ENCODE results near the gene EMSY. TPM values are rescaled to one million over a fixed set of nuclear protein-coding genes. Genes with fewer than 3 reads are reported as not detected.

The EMSY gene
- total and polyA plus RNA-seq, 2 of the 8 experiments (the other 6 are each of a cell fraction or from before 2014, with no cell fraction given) = 29.6 to 34.6 TPM

GRCh38 chr11:76419896-76420295, 24.9 kb upstream of the EMSY start:
- no peak overlapping the region for H3K4ac ChIP-seq (replicated peaks; ENCODE audit: insufficient read length, low read depth, low read length)
- no peak overlapping the region for H3K9ac ChIP-seq (replicated peaks in 1 of 4; ENCODE audit: extremely low read depth in 1 of 4, low read depth in 3 of 4, low read length in 3 of 4)
- FAIRE-seq (peak; percentile 28), DNase-seq (ENCODE audit: low read depth in 1 of 2, low spot score in 2 of 2) (peak in 1 of 2 experiments; percentile 55)
- H3K56ac ChIP-seq (replicated peaks; ENCODE audit: insufficient read length, low read depth, low read length) = no peak overlapping the region
- no peak overlapping the region for H3K23ac ChIP-seq (ENCODE audit: insufficient read length)
- H2AK5ac ChIP-seq (ENCODE audit: low read depth, low read length) = no peak overlapping the region
- no peaks in the 10 kb centered on the region for H3K23me2 ChIP-seq (ENCODE audit: low read depth, low read length)
- no peak overlapping the region for H3K4me3 ChIP-seq (ENCODE audit: extremely low read depth in 1 of 4, insufficient read depth in 2 of 4, low read depth in 3 of 4, low read length in 4 of 4)
- no peaks in the 10 kb centered on the region for H4K20me1 ChIP-seq (replicated peaks in 1 of 2; ENCODE audit: control insufficient read depth in 1 of 2, insufficient read depth in 2 of 2, low read length in 2 of 2)
- H2BK120ac ChIP-seq (replicated peaks; ENCODE audit: low read depth, low read length) = no peak overlapping the region
- no peak overlapping the region for H4K8ac ChIP-seq (ENCODE audit: extremely low read depth, insufficient read depth, low read length)
- no peak overlapping the region for H2AFZ ChIP-seq (ENCODE audit: low read length)
- no peak overlapping the region for H3K14ac ChIP-seq (ENCODE audit: insufficient read length)
- no peak overlapping the region for H4K5ac ChIP-seq (ENCODE audit: insufficient read length, low read depth, low read length)
- H3K4me1 ChIP-seq (replicated peaks in 1 of 4; ENCODE audit: control insufficient read depth in 3 of 4, insufficient read depth in 4 of 4, low read length in 3 of 4) = no peaks in the 10 kb centered on the region
- H3K79me1 ChIP-seq (ENCODE audit: low read depth, low read length) = no peaks in the 10 kb centered on the region
- POLR2A ChIA-PET (ENCODE audit: partially characterized antibody) = interaction anchor here (0.9 to 1.3 kb wide), 2 partner anchors 10 to 26 kb away, joined by 3 read pairs; no protein-coding TSS in a partner anchor
- H2BK20ac ChIP-seq (ENCODE audit: low read length) = no peak overlapping the region
- H3K36me3 ChIP-seq (ENCODE audit: control insufficient read depth in 2 of 4, insufficient read depth in 4 of 4, low read length in 3 of 4) = no peaks in the 10 kb centered on the region
- peaks cover 0 to 2% of the 10 kb centered on the region in 2 experiments; a peak in 1 of 4 replicates for H3K9me3 ChIP-seq (ENCODE audit: insufficient read depth in 2 of 2, low read depth in 1 of 2, low read length in 1 of 2)
- no peak overlapping the region for H3K18ac ChIP-seq (ENCODE audit: extremely low read depth, low read length)
- no peak overlapping the region for H2BK12ac ChIP-seq (ENCODE audit: low read depth, low read length)
- H3K4me2 ChIP-seq (ENCODE audit: insufficient read depth in 1 of 2, low read depth in 2 of 2, low read length in 2 of 2) = no peak overlapping the region
- H3K27me3 ChIP-seq (replicated peaks in 1 of 4; ENCODE audit: control insufficient read depth in 3 of 4, extremely low read depth in 1 of 4, insufficient read depth in 3 of 4, low read length in 3 of 4) = no peaks in the 10 kb centered on the region; a peak in 1 of 7 replicates
- H4K91ac ChIP-seq (replicated peaks; ENCODE audit: insufficient read length, low read length) = no peak overlapping the region
- CTCF ChIA-PET (ENCODE audit: partially characterized antibody) = interaction anchor here (0.6 to 5.2 kb wide), 32 partner anchors 9 to 212 kb away, joined by 3 to 31 read pairs (median 4); no protein-coding TSS in a partner anchor
- H3K27ac ChIP-seq (ENCODE audit: low read depth, low read length) = no peak overlapping the region
- no peak overlapping the region for H2BK15ac ChIP-seq (ENCODE audit: low read length)
- no peak overlapping the region for H2BK5ac ChIP-seq (ENCODE audit: low read depth, low read length)
- 52% methylated on average over 3 of the region's 3 CpGs; no CpG with 5 or more reads in 1 of the 2 experiments for WGBS, 2 experiments (ENCODE audit: extremely low coverage in 1 of 2, insufficient coverage in 1 of 2, insufficient read length in 1 of 2, insufficient replicate concordance in 2 of 2, low coverage in 1 of 2, low lambda C conversion rate in 2 of 2, missing lambda C conversion rate in 1 of 2)
- no peaks in the 10 kb centered on the region for H3K79me2 ChIP-seq (ENCODE audit: control insufficient read depth in 1 of 2, insufficient read depth in 2 of 2, low read length in 2 of 2)
- TF ChIP-seq HDAC2 (IDR thresholded peaks at IDR 0.05; ENCODE audit: borderline replicate concordance in 1 of 2, low read depth in 2 of 2, low read length in 2 of 2) = no peak
- peak; percentile 51 to 80 (median 70) for TF ChIP-seq CTCF (IDR thresholded peaks at IDR 0.05; ENCODE audit: control extremely low read depth in 1 of 3, insufficient read depth in 1 of 3, low read depth in 1 of 3, low read length in 3 of 3)
- no peak for TF ChIP-seq POLR2AphosphoS5 (IDR thresholded peaks at IDR 0.05; ENCODE audit: low read depth, low read length)
- no peak for TF ChIP-seq EGR1 (IDR thresholded peaks at IDR 0.05; ENCODE audit: borderline replicate concordance, low read depth, low read length)
- TF ChIP-seq RAD21 (IDR thresholded peaks at IDR 0.05 in 1 of 2, conservative IDR thresholded peaks at IDR 0.05 in 1 of 2; ENCODE audit: low read depth in 2 of 2, low read length in 2 of 2) = peak; percentile 61 to 71
- no peak for TF ChIP-seq MAX (IDR thresholded peaks at IDR 0.05)
- no peak for TF ChIP-seq FOSL1 (IDR thresholded peaks at IDR 0.05; ENCODE audit: insufficient read depth, low read depth, low read length)
- no peak for TF ChIP-seq NRF1 (IDR thresholded peaks at IDR 0.05; ENCODE audit: low read depth, low read length)
- no peak for TF ChIP-seq SIX5 (IDR thresholded peaks at IDR 0.05; ENCODE audit: low read depth, low read length)
- TF ChIP-seq GABPA (IDR thresholded peaks at IDR 0.05; ENCODE audit: borderline replicate concordance, insufficient read depth, low read length) = no peak
